Kidney capillary endothelial cell (primary cell): ENCODE measurements around the gene HEATR5A.
"Not testable (repeated sequence)": the region's sequence is repeated elsewhere in the genome, so short reads cannot be mapped to it uniquely, and the experiment has no call there.

Experiments used
- DNase-seq: peaks from one replicate; pipeline ENCODE4 v3.0.0-alpha.2; 2018; ENCODE audit warnings: low spot score

The HEATR5A gene

DNA sequence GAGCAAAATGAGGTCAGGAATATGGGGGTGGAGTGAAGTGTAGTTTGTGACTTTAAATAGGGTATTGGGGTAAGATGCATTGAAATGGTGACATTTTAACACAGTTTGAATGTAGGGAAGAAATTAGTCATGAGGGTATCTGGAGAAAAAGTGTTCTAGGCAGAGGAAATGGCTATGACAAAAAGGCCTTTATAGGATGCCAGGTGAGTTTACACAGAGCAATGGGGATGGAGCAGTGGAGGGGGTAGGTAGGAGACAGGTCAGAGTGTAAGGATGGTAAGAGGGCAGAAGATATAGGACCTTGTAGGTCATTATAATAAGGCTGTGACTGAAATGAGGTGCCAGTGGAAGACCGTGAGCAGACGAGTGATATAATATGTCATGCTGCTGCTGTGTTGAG is 30.4 kb downstream of the HEATR5A start:
- no peak for DNase-seq

GRCh38 chr14:31388687-31389413 is 31.5 kb downstream of the HEATR5A start:
- DNase-seq: no peak

- DNase-seq: no peak
Measured at GRCh38 chr14:31387091-31387490, 33.3 kb downstream of the HEATR5A start.

DNA sequence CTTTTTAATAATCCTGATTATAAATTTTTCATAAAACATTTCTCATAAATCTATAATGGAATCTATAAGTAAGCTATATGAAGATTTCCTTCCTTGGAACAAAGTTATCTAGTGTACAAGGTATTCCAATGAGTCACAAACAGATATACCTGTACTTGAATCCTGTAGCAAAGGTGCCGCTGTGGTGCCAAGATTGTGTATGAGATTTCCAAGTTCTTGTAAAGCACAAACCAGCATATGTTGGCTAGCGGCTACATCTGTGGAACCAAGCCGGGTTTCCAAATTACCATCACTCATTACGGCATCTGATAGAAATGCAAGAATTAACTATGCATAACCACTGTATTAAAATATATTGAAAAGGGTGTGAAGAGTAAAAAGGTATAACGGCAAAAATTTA is 34.1 kb downstream of the HEATR5A start:
- DNase-seq: no peak

DNA sequence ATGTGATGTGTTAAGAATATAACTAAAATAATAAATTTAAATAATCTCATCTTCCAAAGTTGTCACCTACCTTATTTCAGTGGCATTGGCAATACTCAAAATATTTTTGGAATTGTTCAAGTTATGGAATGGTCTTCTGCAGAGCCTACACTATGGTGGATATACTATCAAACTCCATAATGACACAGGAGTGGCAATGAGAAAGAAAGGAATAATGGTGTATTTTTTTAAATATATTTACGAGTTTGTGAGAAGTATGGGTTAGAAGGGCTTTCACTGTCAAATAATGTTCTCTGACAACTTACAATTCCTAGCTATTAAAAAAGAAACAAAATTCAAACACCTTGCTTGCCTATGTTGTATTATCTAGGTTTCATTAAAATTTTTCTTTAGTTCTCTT is 38.1 kb downstream of the HEATR5A start:
- DNase-seq: no peak

DNA sequence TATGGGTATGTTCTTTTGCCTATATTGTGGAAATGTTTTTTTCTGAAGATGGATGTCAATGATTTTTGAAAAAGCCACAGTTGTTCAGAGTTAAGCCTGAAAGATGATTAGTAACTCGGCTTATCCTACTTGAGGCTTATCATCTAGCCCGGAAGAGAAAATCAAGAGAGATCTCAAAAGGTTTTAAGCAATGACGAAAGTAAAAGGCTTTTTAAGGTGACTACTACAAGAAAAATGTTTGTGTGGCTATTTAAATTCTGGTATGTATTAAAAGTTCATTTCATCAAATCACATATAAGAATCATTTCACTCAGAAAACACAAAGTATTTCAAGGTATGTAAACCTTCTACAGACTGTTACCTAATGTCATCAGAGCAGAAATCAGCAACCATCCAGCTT is 40.2 kb downstream of the HEATR5A start:
- no peak for DNase-seq

- DNase-seq: not testable (repeated sequence)
Measured at GRCh38 chr14:31379125-31379947, 41.0 kb downstream of the HEATR5A start.

DNA sequence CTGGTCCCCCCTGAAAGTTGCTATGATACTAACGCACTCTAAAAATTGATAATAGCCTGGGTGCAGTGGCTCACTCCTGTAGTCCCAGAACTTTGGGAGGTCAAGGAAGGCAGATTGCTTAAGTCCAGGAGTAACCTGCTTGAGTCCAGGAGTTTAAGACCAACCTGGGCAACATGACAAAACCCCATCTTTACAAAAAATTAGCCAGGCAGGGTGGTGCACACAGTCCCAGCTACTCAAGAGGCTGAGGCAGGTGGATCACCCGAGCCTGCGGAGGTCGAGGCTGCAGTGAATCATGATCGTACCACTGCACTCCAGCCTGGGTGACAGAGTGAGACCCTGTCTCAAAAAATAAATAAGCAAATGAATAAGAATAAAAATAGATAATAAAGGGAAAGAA is 42.9 kb downstream of the HEATR5A start:
- DNase-seq: no peak

DNA sequence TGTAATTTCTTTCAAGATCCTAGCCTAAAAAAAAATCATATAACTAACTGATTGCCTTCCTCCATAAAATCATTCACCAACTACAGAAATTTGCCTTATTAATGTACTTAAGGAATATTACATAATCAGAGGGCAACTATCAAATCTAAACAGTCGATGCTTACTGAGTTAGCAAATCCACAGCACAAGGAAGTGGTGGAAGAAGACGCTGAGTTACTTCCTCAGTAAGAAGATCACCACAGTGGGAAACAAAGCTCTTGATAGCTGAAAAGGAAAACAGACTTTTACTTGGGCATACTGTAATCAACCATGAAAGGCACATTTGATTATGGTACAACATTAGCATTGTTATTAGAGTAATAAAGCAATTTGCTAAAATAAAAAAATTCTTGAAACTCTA is 48.7 kb downstream of the HEATR5A start:
- no peak for DNase-seq

DNA sequence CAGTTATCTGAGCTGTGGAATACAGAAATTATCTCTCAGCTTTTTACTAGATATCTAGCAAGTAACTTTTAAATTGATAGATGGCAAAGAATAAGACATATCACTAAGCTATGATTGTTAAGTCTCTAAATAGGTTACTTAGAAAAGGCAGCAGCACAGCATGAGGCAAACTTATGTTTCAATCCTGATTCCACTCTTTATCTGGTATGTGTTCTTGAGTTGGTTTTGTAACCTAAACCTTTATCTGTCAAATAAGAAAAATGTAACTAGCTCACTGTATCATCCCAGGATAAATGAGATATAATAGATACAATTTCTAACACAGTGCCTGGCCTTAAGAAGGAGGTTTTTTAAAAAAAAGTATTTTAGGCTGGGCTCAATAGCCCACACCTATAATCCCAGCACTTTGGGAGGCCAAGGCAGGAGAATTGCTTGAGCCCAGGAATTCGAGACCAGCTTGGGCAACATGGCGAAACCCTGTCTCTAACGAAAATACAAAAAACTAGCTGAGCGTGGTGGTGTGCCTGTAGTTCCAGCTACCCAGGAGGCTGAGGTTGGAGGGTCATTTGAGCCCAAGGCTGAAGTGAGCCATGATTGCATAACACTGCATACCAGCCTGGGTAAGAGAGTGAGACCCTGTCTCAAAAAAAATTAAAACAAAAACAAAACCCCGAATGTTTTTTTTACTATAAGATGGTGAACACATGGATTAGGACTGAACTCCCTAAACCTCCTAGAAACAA is 56.8 kb downstream of the HEATR5A start:
- no peak for DNase-seq

DNA sequence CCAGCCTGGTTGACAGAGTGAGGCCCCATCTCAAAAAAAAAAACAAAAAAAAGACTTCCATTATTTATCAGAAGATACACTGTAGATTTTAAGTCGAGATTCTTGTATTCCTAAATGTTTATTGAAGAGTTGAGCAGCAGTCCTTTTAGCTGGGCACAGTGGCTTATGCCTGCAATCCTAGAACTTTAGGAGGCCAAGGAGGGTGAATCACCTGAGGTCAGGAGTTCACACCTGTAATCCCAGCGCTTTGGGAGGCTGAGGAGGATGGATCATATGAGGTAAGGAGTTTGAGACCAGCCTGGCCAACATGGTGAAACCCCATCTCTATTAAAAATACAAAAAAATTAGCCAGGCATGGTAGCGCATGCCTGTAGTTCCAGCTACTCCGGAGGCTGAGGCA is 57.6 kb downstream of the HEATR5A start:
- no peak for DNase-seq

DNA sequence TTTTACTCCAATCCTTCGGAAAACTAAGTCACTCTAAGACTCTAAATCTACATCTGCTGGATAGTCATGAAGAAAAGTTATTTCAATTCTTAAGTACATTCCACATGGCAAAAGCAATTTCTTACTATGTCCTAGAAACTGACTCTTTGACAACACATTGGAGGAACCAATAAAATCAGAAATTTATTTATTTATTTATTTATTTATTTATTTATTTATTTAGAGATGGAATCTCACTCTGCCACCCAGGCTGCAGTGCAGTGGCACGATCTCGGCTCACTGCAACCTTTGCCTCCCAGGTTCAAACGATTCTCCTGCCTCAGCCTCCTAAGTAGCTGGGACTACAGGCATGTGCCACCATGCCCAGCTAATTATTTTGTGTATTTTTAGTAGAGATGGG is 58.6 kb downstream of the HEATR5A start:
- DNase-seq: not testable (repeated sequence)

GRCh38 chr14:31360919-31361662 is 59.3 kb downstream of the HEATR5A start:
- peak; percentile 59 for DNase-seq

DNA sequence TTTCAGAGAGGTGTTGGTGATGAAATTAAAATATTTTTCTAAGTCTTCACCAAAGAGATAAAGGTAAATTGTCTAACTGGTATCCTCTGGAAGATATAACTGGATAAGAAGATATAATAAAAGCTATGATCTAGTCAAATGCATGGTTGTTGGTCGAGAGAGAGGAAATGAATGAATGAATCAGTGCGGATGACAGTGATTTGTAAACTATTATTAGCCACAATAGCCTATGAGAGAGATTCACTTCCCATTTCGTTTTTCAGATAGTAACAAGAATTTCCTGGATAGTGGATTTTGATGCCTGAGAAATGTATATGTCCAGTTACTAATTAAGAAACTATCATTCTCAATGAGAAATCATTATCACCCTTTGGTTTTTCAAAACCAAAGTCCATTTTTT is 63.1 kb downstream of the HEATR5A start:
- peak; percentile 46 for DNase-seq

DNA sequence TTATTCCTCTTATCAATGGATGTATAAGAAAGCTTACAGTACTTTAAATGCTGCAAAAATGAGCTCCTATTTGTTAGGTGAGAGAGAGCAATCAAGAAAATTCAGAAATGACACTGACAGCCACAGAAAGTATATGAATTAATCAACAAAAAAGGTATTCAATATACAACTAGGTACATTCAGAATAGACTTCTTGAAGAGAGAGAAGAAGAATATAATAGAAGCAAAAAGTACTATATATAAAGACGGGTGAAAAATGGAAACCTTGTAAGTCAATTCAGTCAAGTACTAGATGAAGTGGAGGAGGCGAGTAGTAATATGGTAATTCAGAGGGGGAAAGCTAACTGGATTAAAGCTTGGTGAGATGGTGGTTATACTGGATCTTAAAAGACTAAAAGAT is 74.3 kb downstream of the HEATR5A start:
- no peak for DNase-seq

DNA sequence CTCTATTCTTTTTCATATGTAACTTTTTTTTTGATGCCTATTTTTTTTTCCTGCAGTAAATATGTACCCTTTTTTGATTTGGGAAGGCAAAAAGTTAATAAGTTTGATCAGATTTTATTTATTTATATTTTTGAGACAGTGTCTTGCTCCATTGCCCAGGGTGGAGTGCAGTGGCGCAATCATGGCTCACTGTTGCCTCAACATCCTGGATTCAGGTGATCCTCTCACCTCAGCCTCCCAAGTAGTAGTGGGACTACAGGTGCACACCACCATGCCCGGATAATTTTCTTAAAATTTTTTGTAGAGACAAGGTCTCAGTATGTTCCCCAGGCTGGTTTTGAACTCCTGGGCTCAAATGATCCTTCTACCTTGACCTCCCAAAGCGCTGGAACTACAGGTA is 79.1 kb downstream of the HEATR5A start:
- DNase-seq: no peak

GRCh38 chr14:31340297-31341063 is 79.9 kb downstream of the HEATR5A start:
- DNase-seq: no peak

DNA sequence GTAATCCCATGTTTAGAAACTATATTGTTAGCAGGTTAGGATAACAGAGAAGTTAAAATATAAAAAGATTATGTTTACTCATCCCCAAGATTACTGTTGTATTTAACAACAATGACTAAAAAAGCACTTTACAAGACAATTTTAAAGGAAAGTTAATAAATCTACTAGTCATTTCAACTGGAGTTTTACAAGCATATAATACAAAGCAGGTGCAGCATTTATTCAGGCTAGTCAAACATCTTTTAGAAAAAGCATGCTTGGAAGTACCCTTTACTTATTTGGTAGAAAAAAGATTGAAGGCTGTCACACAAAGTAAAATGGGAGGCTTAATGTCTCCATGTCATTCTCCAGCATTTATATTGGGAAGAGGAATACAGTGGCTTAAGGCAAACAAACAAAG is 80.6 kb downstream of the HEATR5A start:
- DNase-seq: no peak

DNA sequence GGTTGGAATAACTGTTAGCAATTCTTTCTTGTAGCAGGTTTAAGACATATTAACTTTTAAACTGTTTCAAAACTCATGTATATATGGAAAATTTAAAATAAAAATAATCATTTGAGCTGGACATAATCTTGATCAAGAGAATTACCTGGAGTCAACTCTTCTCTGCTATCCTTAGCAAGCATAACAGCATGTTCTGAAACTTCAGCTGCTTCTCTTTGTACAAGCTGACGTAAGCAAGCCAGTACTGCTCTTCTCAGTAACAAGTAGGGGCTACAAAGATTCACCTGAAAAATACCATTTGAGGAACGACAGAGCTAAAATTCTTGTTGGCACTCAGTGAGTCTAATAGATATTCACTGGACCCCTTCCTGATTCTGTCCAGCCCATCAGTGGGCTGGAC is 83.0 kb downstream of the HEATR5A start:
- no peak for DNase-seq

- no peak for DNase-seq
Measured at GRCh38 chr14:31336646-31337045, 83.7 kb downstream of the HEATR5A start.

GRCh38 chr14:31331395-31331794 is 89.0 kb downstream of the HEATR5A start:
- not testable (repeated sequence) for DNase-seq
